SKM-1 treated with dmso at 0.1 percent for 144 hours (cell line): Measurements from ENCODE around the gene NPFFR1.

ENCODE experiments used
- DNase-seq: peaks from one replicate; lab custom pipeline; 2025; ENCODE audit not compliant: unreplicated experiment; lab: John Stamatoyannopoulos, UW

NPFFR1 gene

DNA sequence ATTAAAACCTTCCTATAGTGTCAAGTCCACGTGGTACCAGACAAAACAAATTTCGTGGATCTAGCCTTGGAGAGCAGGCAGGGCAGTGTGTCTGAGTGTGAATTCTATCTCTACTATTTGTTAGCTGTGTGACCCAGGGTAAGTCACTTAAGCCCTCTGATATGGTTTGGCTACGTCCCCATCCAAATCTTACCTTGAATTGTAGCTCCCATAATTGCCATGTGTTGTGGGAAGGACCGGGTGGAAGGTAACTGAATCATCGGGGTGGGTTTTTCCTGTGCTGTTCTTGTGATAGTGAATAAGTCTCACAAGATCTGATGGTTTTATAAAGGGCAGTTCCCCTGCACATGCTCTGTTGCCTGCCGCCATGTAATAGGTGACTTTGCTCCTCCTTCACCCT lies 2.8 kb upstream of the NPFFR1 start:
- DNase-seq: no peak

DNA sequence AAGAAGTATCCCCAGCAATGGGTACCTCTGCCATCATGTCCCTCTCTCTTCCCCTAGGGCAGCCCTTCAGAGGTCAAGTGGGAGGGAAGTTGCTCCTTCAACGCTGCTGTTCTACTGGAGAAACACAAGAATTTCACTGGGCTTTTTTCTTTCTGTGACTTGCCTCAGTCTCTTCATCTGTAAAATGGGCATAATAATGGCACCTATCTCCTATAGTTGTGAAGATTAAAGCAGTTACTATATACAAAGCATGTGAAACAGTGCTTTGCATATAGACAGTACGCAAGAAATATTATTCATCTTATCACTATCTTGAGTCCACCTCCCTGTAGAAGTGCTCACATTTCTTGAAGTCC lies 1.6 kb upstream of the NPFFR1 start:
- DNase-seq: no peak

DNA sequence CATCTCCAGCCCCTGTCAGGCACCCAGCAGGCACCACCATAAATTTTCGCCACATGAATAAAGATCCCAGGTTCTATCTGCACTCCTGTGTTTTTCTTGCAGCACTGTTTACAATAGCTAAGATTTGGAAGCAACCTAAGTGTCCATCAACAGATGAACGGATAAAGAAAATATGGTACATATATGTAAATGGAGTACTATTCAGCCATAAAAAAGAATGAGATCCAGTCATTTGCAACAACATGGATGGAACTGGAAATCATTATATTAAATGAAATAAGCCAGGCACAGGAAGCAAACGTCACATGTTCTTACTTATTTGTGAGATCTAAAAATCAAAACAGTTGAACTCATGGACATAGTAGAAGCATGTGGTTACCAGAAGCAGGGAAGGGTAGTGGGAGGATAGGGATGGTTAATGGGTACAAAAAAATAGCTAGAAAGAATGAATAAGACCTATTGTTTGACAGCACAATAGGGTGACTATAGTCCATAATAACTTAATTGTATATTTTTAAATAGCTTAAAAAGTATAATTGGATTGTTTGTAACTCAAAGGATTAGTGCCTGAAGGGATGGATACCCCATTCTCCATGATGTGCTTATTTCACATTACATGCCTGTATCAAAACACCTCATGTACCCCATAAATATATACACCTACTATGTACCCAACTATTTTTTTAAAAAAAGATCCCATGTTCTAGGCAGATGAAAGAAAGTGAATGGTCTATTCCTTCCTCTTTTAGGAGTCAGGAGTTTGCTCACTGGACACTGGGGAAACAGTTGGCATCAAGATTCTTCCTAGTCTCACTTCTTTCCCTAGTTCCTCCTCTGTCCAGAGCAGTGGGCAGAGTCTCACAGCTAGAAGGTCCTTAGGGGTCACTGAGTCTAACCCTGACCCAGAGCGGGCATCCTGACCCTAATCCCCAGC lies 1.0 kb upstream of the NPFFR1 start:
- no peak for DNase-seq

DNA sequence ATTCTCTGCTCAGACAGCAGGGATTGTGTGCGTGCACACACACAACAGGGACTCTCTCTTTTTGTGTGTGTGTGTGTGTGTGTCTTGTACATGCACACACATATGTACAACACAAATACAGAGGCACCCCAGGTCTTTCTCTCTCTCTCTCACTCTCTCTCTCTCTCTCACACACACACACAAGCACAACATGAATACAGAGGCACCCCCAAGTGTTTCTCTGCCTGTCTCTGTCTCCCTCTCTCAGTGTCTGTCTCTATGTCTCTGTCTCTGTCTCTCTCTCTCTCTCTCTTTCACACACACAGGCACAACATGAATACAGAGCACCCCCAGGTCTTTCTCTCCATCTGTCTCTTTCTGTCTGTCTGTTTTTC lies 746 bp downstream of the NPFFR1 start:
- no peak for DNase-seq

DNA sequence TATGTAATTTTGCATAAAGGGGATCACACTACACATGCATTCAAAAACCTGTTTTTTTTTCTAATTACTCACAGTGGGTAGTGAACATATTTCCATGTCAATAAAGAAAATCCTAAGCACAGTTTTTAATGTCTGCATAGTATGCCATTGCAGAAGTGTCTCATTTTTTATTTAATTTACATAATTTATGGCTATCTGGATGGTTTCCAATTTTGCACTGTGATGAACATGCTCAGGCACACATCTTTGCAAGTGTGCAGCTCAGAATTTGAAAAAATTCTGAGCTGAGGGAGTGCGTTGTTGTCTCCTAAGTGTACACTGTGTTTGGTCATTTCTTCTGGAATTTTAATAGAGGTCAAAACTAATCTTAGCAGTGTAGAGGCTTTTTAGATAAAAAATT lies 2.2 kb downstream of the NPFFR1 start:
- DNase-seq: no peak

DNA sequence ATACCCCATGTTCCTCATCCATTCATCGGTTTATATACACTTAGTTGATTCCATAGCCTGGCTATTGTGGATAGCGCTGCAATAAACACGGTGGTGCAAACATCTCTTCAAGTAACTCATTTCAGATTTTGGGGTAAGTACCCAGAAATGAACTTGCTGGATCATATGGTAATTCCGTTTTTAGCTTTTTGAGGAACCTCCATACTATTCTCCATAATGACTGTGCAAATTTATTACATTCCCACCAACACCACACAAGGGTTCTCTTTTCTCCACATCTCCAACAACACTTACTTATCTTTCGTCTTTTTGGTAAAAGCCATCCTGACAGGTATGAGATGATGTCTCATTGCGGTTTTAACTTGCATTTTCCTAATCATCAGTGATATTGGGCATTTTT lies 3.7 kb downstream of the NPFFR1 start:
- no peak for DNase-seq

DNA sequence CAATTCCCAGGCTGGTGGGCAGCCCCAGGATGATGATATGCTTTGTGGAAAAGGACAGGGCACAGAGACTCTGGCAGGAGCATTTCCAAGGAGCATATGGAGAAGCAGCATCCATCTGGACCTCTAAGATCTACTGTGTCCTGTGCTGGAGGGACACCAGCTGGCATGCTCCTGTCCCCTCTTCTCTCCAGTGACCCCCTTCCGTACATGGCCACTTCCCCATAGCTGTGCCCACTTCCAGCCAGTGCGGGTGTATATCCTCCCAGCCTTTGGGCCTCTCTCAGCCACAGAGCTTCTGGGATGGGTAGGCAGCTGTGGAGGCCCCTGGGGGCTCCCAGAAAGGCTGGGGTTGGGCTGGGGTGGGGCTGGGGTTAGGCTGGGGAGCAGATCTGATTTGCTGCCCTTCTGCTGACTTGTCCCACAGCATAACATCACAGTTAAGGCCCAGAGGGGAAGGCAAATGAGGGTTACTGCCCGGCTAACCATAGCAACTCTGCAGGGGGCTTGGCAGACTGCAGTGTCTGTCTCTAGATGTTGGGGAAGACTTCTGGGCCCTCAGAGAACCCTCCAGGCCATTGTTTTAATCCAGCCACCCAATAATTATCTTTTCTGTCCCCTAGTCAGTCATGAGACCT lies 6.3 kb downstream of the NPFFR1 start:
- no peak for DNase-seq

DNA sequence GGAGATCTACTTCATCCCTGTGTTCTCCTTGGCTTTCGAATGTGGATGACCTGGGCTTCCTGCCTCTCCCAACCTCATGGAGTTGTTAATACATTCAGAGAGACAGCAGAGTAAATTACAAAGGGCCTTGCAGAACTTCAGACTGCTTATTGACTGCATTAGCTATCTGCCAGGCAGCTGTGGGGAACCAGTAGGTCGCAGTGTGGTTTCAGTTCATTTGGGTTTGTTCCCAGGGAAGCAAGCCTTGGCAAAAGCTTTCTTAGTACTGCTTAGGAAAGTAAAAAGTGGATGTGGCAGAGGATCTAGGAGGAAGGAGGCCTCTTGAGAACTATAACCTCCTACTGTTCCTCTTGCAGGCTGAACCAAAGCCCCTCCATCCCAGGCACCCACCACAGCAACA lies 9.2 kb downstream of the NPFFR1 start:
- DNase-seq: no peak

DNA sequence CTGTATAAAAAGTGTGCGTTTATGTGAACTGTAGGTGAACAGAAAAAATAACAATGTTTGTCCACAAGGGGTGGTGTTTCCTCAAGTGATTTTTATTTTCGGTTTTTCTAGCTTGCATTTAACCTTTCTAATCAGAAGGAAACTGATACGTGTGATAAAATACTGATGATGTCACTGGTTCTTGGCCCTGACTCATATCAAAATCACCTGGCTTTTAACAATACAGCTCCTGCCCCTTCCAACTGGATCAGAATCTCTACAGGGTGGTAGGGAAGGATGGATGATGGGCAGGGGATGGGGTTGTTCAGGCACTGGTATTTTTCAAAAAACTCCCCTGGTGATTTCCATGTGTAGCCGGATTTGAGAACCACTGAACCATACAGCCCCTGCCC lies 10.9 kb downstream of the NPFFR1 start:
- peak; percentile 4 for DNase-seq

DNA sequence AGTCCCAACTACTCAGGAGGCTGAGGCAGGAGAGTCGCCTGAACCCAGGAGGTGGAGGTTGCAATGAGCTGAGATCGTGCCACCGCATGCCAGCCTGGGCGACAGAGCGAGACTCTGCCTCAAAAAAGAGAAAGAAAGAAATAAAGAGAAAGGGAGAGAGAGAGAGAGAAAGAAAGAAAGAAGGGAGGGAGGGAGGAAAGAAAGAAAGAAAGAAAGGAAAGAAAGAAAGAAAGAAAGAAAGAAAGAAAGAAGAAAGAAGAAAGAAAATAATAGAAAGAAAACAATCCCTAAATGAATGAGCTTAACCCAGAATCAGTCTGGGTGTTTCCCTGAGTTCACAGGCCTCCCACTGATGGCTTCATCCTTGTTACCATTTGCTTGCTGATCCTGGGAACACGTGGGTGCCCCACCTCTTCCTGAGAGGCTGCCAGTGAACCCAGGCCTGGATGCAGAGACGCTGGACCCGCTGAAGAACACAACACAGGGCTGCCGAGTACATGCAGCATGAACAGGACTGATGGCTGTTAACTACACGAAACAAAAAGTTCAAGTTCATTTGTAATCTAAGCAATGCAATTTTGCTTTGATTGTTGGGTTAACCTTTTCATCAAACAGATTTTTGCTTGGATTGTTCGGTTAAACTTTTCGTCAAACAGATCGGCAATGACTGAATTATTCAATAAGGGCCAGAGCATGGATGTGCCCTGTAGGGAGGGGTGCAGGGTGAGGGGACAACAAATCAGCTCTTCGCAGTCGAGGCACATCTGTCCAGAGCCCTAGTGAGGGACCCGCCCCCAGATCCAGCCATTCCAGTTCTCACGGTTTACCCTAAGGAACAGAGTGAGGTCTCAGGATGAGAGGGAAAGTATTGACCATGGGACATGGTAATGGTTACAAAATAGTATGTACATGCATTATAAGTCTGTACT lies 11.5 kb downstream of the NPFFR1 start:
- no peak for DNase-seq

DNA sequence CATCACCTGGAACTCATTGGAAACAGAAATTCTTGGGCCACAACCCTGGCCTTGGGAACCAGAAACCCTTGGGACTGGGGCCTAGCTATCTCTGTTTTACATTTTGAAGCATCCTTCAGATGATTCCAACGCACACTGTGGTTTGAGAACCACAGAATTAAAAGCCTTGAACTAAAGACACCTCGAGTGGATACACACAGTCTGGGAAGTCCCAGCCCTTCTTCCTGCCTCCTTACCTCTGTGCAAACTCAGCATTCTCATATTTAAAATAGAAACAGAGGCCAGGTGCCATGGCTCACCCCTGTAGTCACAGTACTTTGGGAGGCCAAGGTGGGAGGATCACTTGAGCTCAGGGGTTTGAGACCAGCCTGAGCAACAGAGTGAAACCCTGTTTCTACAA lies 12.9 kb downstream of the NPFFR1 start:
- no peak for DNase-seq

DNA sequence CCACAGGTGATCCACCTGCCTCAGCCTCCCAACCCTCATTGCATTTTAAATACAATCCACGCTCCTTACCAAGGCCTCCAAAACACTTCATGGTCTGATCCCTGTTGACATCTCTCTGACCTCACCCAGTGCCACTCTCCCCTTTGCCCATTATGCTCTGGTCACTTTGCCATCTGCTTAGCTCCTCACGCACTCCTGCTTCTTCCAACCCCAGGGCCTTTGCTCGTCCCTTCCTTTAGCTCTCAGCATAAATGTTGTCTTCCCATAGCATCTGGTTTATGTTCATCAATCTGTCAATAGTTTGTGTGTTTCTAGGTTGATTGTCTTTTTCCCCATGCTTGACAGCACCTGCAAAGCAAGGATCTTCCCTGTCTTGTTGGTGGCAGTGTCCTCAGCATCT lies 14.1 kb downstream of the NPFFR1 start:
- no peak for DNase-seq

DNA sequence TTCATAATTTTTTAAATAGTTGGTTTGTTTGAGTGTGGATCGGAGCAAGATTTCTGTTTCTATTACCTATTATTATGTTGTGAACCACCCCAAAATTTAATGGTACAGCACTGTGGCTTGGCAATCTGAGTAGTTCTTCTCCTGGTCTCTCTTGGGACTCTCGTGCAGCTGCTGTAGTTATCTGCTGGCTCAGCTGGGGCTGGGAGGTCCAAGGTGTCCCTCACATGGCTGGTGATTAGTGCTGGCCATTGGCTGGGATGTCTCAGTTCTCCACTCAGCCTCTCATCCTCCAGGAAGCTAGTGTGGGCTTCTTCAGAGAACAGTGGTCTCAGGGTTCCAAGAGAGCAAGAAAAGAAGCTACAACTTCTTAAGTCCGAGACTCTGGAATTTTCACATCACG lies 15.4 kb downstream of the NPFFR1 start:
- DNase-seq: no peak

DNA sequence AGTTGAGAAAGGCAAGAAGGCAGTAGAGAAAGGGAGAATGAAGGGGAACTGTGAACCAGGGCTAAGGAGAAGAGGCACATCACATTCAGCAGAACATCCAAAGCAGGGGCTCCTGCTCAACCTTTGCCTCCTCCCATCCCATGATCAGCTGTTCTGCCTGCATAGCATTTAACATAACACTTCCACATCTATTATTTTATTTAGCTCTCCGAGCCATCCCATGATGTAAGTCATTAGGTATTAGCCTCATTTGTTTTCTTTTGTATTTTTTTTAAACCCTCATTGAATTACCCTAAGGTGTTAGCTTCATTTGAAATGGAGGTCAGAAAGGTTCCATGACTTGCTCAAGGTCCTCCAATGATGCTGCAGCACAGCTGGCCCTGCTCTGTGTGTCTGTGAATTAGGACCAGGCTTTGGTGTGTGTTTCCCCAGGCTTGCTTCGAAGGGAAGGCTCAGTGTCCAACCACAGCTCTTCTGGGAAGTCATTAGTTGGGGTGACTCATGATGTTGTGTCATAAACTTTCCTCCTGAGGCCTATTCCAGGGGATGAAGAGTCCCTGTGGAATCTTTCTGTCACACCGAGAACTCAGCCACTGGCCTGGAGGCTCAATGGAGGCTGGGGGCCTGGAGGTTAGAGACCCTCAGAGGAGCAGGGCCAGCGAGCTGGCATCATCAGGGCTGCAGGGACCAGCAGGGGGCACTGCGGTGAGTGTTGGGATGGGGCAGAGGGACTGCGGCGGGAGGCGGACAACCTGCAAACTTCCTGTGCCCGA lies 16.5 kb downstream of the NPFFR1 start:
- no peak for DNase-seq

DNA sequence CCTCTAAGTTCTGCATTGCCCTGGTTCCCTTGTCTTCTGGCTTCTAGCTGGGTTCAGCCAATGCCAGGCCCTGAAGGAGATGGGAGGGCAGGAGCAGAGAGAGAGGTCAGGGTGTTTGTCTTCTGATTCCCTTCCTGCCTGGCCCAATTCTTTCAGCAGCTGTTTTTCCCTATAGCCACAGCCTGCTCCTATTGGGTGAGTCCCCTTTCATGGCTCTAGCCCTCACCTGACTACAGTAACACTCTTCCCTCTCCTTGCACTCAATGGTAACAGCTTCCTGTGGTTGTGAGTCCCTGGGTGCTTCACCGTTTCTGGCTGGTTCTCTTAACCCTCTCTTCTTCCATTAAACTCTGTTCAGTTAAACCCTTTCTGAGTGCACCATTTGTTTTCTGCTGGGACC lies 17.1 kb downstream of the NPFFR1 start:
- no peak for DNase-seq

DNA sequence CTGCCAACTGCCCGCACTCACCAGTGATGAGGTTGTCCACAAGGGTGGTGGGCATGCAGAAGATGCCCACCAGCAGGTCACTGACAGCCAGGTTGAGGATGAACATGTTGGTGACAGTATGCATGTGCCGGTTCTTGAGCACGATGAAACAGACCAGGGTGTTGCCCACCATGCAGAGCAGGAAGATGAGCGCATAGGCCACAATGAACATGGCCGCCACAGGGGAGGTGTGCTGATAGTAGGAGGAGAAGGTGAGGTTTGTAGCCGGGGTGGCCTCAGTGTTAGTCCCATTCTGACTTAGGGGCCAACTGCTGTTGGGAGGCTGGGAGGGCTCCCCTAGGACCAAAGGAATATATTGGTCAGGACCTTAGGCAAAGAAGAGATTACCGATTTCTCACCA lies 17.7 kb downstream of the NPFFR1 start:
- DNase-seq: no peak

DNA sequence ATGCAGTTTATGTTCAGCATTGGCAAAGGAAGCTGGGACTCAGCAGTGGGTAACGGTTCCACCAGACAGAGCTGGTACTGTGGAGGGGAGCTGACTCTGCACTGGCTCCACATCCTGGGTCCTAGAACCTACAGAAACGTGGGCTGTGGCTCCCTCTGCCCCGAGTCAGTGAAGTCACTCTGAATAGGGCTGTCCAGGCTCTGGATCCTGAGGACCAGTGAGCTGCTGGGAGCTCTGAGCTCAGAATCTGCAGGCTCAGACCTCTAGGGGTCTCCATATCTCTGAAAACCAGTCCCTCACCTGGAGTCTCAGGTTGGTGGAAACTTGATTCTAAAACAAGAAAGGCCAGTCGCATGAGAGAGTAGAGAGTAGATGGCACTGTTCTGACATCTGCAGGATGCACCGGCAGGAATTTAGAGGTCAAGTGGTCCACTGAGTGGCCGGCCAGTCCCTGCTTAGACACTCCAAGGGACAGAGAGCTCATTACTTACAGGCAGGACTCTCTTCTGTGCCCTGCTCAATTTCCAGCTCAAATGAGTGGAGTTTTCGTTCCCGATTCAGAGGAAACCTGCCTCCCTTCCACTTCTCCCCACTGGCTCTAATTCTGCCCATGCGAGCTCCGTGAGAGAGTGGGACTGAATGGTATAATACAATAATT lies 18.6 kb downstream of the NPFFR1 start:
- DNase-seq: no peak

DNA sequence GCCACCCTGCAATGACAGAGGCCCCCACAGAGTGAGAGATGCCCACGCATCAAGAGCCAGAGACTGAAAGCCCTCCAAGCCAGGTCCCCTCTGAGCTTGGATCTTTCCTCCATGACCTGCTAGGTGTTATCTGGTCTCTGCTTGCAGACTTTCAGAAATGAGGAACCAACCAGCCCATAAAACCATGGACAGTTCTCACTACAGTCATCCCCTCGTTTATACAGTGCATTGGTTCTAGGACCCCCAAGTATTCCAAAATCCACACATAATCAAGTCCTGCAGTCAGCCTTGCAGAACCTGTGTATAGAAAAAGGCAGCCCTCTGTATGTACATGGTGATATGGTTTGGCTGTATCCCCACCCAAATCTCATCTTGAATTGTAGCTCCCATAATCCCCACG lies 23.1 kb downstream of the NPFFR1 start:
- no peak for DNase-seq

DNA sequence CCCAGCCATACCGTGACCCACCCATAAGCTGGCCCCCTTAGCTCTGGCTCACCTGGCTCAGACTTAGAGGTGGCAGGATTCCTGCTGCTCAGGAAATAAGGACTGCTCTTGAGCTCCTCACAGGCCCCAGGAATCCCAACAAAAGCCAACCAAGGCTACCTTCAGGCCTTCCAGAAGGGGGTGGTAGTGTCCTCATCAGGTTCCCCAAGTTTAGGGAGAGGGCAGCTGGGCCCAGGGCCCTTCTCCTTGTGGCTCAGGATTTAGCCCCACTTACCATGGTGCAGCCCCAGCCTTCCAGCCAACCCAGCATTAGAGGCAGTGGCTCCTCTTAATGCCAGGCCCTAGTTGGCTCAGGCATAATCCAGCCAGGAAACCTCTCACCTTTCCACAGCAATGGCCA lies 23.5 kb downstream of the NPFFR1 start:
- no peak for DNase-seq

DNA sequence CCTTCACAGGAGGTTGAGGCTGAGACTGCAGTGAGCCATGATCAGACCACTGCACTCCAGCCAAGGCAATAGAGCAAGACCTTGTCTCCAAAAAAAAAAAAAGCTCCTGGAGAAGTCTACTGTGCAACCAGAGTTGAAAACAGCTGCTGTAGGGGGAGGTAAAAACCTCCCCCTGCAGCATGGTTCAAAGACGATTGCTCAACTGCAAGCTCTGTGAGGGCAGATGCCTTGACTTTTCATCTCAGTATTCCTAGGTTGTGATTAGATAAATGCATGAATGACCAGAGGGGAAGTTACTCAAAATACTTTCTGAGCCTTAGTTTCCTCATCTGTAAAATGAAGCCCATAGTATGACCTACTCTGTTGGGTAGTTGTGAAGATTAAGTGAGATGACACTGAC lies 25.6 kb downstream of the NPFFR1 start:
- no peak for DNase-seq
